ENCODE measurements around the gene BDKRB2.

BDKRB2 gene

DNA sequence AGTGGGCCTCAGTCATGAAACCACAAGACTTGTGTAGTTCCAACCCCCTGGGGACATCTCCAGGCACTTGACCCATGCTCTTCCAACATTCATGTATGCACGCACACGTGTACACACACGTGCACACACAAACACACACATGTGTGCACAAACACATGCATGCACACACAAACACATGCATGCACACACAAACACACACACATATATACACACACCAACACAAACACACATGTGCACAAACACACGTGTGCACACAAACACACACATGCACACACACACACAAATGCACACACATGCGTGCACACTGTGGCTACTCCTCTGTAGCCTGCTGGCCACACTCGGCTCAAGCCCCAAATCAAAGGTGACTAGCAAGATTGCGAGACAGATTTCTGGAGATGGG is 22.8 kb downstream of the BDKRB2 start:
- ChIA-PET POLR2A (no interaction called here), CTCF (no interaction called here)
- TF ChIP-seq FOXK2 (IDR thresholded peaks at IDR 0.05), result no peak
- no peak for TF ChIP-seq FOXA1 (IDR thresholded peaks at IDR 0.05)
- DNase-seq (ENCODE audit: extremely low spot score), result no peak

DNA sequence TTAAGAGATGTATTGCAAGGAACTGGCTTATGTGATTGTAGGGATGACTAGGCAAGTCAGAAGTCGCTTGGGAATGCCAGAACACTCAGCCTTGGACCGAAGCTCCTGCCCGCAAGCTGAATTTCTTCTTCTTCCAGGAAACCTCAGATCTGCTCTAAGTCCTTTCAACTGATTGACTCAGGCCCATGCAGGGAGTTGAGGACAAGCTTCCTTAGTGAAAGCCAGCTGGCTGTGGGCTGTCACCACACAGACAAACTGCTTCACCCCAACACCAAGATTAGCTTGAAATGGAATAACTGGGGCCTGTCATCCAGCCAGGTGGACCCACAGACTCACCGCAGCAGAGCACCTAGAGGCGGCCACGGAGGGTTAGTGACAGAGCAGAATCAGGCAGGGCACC is 24.7 kb downstream of the BDKRB2 start:
- DNase-seq (ENCODE audit: extremely low spot score), result no peak
- ChIA-PET CTCF (no interaction called here), POLR2A (no interaction called here)
- TF ChIP-seq LEF1 (IDR thresholded peaks at IDR 0.05; ENCODE audit: borderline replicate concordance), result no peak
- no peak for TF ChIP-seq FOXM1 (IDR thresholded peaks at IDR 0.05; ENCODE audit: borderline replicate concordance)
- TF ChIP-seq HDGF (IDR thresholded peaks at IDR 0.05; ENCODE audit: borderline replicate concordance), result no peak
- TF ChIP-seq, protein P1, sequence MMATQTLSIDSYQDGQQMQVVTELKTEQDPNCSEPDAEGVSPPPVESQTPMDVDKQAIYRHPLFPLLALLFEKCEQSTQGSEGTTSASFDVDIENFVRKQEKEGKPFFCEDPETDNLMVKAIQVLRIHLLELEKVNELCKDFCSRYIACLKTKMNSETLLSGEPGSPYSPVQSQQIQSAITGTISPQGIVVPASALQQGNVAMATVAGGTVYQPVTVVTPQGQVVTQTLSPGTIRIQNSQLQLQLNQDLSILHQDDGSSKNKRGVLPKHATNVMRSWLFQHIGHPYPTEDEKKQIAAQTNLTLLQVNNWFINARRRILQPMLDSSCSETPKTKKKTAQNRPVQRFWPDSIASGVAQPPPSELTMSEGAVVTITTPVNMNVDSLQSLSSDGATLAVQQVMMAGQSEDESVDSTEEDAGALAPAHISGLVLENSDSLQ (IDR thresholded peaks at IDR 0.05), result no peak
- no peak for TF ChIP-seq ARNT (IDR thresholded peaks at IDR 0.05)
- no peak for TF ChIP-seq SUZ12 (IDR thresholded peaks at IDR 0.05)
- no peak for TF ChIP-seq FOXK2 (IDR thresholded peaks at IDR 0.05)
- no peak for TF ChIP-seq FOXA1 (IDR thresholded peaks at IDR 0.05)
- TF ChIP-seq CTBP1 (IDR thresholded peaks at IDR 0.05; ENCODE audit: borderline replicate concordance), result no peak
- no peak for TF ChIP-seq BHLHE40 (IDR thresholded peaks at IDR 0.05; ENCODE audit: borderline replicate concordance)
- no peak for TF ChIP-seq NFRKB (IDR thresholded peaks at IDR 0.05)
- no peak for TF ChIP-seq ELF4 (IDR thresholded peaks at IDR 0.05)
- no peak for TF ChIP-seq TARDBP (IDR thresholded peaks at IDR 0.05)
- TF ChIP-seq ZNF384 (IDR thresholded peaks at IDR 0.05), result no peak
- TF ChIP-seq L3MBTL2 (conservative IDR thresholded peaks at IDR 0.05), result no peak
- no peak for TF ChIP-seq SP1 (IDR thresholded peaks at IDR 0.05)

DNA sequence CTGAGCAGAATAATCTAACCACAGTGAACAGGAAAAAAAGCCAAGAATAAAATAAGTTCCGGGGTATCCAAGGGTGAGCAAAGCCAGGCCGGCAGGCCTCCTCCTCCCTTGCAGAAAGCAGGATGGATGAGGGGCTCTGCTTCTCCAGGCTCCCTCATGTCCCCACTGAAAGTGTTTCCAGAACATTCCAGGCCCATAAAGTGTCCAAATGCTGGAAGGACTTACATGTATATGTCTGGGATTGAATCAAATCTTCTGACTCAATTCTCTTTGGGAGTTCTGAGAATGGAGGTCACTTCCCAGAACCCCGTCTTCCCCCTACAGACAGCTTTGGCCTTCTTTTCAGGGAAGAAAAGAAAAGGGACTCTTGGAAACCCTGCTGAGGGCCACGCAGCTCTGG is 26.4 kb downstream of the BDKRB2 start:
- POLR2A ChIA-PET, result no interaction called here
- TF ChIP-seq FOXA1 (IDR thresholded peaks at IDR 0.05) (no peak), SUZ12 (IDR thresholded peaks at IDR 0.05) (no peak), ARNT (IDR thresholded peaks at IDR 0.05) (no peak), FOXM1 (IDR thresholded peaks at IDR 0.05; ENCODE audit: borderline replicate concordance) (no peak), HDGF (IDR thresholded peaks at IDR 0.05; ENCODE audit: borderline replicate concordance) (no peak), NFRKB (IDR thresholded peaks at IDR 0.05) (no peak), TARDBP (IDR thresholded peaks at IDR 0.05) (no peak), L3MBTL2 (conservative IDR thresholded peaks at IDR 0.05) (no peak), LEF1 (IDR thresholded peaks at IDR 0.05; ENCODE audit: borderline replicate concordance) (no peak), SP1 (IDR thresholded peaks at IDR 0.05) (no peak), FOXK2 (IDR thresholded peaks at IDR 0.05) (no peak)
- TF ChIP-seq, protein P1 (IDR thresholded peaks at IDR 0.05), result no peak
- CTCF ChIA-PET, result no interaction called here
- DNase-seq (ENCODE audit: extremely low spot score), result no peak

DNA sequence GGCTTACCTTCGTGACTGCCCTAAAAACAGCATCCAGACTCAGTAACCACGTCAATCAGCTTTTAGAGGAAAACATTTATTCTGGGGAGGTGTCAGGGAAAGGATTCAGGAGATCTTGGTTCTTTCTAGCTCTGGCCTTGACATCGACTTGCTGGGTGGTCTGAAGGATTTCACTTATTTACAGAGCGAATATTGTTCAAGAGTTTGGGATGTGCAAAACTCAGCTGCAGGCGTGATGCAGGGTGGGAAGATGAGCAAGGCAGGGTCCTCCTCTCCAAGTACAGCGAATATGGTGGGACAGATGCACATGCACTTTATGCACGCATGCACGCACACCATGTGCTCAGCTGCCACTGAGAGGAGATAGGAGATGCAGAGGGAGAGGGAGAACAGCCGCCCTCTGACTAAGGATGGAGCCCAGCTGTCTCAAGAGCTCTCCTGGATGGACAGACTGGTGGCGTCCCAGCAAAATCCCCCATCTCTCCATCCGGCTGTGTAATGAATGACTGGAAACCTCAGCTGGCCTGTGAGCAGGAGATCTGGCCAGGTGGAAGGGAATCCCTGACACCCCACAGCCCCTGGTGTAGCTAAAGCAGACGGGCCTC is 27.0 kb downstream of the BDKRB2 start:
- ChIA-PET CTCF (interaction anchor here (0.5 to 1.3 kb wide), 2 partner anchors 44 to 78 kb away, joined by 4 to 6 read pairs; no protein-coding TSS in a partner anchor), POLR2A (no interaction called here)
- TF ChIP-seq ZNF384 (IDR thresholded peaks at IDR 0.05), result no peak
- TF ChIP-seq ARNT (IDR thresholded peaks at IDR 0.05), result no peak
- no peak for TF ChIP-seq L3MBTL2 (conservative IDR thresholded peaks at IDR 0.05)
- no peak for TF ChIP-seq FOXM1 (IDR thresholded peaks at IDR 0.05; ENCODE audit: borderline replicate concordance)
- TF ChIP-seq CTBP1 (IDR thresholded peaks at IDR 0.05; ENCODE audit: borderline replicate concordance), result no peak
- TF ChIP-seq HDGF (IDR thresholded peaks at IDR 0.05; ENCODE audit: borderline replicate concordance), result no peak
- no peak for DNase-seq (ENCODE audit: extremely low spot score)

DNA sequence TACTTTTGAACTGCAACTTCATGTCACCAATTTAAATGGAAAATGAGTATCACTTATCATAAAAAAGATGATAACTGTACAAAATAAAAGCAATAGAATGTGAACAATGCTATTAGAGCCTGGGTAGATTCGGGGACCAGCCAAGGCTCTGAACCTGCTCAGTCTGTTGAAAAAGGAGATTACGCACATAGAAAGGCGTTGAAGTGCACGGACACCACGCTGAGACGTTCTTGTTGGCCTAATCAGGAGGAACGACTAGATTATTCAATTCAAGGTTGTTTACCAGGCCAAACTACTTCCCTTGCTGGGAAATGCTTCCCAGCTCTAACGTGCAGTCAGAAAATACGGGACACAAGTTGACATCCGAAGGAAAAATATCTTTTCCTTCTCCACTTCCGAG is 27.9 kb downstream of the BDKRB2 start:
- CTCF ChIA-PET, result interaction anchor here (1.3 kb wide), 1 partner anchor 43 kb away, joined by 6 read pairs; no protein-coding TSS in a partner anchor
- DNase-seq (ENCODE audit: extremely low spot score), result no peak
- POLR2A ChIA-PET, result no interaction called here
- no peak for TF ChIP-seq ARNT (IDR thresholded peaks at IDR 0.05)
- no peak for TF ChIP-seq HDGF (IDR thresholded peaks at IDR 0.05; ENCODE audit: borderline replicate concordance)
- no peak for TF ChIP-seq SP1 (IDR thresholded peaks at IDR 0.05)
- TF ChIP-seq, protein P1 (IDR thresholded peaks at IDR 0.05), result no peak
- no peak for TF ChIP-seq ELF4 (IDR thresholded peaks at IDR 0.05)
- no peak for TF ChIP-seq NFRKB (IDR thresholded peaks at IDR 0.05)
- no peak for TF ChIP-seq BHLHE40 (IDR thresholded peaks at IDR 0.05; ENCODE audit: borderline replicate concordance)
- TF ChIP-seq LEF1 (IDR thresholded peaks at IDR 0.05; ENCODE audit: borderline replicate concordance), result no peak
- no peak for TF ChIP-seq SUZ12 (IDR thresholded peaks at IDR 0.05)
- TF ChIP-seq FOXK2 (IDR thresholded peaks at IDR 0.05), result no peak
- TF ChIP-seq CTBP1 (IDR thresholded peaks at IDR 0.05; ENCODE audit: borderline replicate concordance), result no peak
- TF ChIP-seq TARDBP (IDR thresholded peaks at IDR 0.05), result no peak
- no peak for TF ChIP-seq L3MBTL2 (conservative IDR thresholded peaks at IDR 0.05)
- TF ChIP-seq ZNF384 (IDR thresholded peaks at IDR 0.05), result no peak
- TF ChIP-seq FOXM1 (IDR thresholded peaks at IDR 0.05; ENCODE audit: borderline replicate concordance), result no peak
- TF ChIP-seq FOXA1 (IDR thresholded peaks at IDR 0.05), result no peak

DNA sequence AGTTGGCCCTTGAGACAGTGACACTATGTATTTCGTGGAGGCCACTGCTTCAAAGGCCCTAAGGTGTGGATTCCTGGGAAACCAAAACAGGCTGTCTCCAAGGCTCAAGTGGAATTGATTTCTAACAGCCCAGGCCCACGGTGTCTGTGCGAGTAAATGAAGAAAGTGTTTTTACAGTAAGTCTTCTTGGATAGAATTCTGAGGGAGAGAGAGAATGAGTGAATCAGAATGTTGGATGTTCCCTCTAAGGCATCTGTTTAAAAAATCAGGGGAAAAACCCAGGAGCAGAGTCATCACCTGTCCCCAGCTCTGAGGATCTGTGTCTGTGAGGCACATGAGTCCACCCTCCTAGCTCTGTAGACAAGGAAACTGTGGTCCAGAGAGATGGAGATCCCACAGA is 29.0 kb downstream of the BDKRB2 start:
- no peak for DNase-seq (ENCODE audit: extremely low spot score)
- no peak for TF ChIP-seq SP1 (IDR thresholded peaks at IDR 0.05)
- POLR2A ChIA-PET, result no interaction called here
- CTCF ChIA-PET, result no interaction called here

DNA sequence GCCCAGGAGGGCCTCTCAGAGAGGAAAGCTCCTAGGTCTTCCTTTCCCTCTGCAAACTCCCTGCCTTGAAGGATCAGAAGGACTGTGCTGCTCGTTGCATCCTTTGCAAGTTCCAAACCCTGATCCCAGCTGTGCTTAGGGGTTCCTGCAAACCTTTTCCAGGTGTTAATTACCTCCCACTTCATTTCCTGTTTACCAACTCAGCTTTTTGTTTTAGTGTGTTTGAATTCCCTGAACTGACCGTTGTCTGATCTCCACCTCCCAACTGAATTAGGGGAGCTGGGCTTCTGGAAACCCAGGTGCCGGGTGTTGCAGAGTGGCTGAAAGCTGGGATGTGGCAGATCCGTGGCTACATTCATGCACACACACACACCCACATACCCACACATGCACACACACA is 30.8 kb downstream of the BDKRB2 start:
- no peak for DNase-seq (ENCODE audit: extremely low spot score)
- ChIA-PET POLR2A (no interaction called here), CTCF (interaction anchor here (0.6 kb wide), 1 partner anchor 41 kb away, joined by 3 read pairs; no protein-coding TSS in a partner anchor)
- no peak for TF ChIP-seq ELF4 (IDR thresholded peaks at IDR 0.05)
- TF ChIP-seq ZNF384 (IDR thresholded peaks at IDR 0.05), result no peak
- no peak for TF ChIP-seq LEF1 (IDR thresholded peaks at IDR 0.05; ENCODE audit: borderline replicate concordance)
- no peak for TF ChIP-seq HDGF (IDR thresholded peaks at IDR 0.05; ENCODE audit: borderline replicate concordance)
- TF ChIP-seq FOXM1 (IDR thresholded peaks at IDR 0.05; ENCODE audit: borderline replicate concordance), result no peak
- no peak for TF ChIP-seq FOXK2 (IDR thresholded peaks at IDR 0.05)
- TF ChIP-seq CTBP1 (IDR thresholded peaks at IDR 0.05; ENCODE audit: borderline replicate concordance), result no peak
- no peak for TF ChIP-seq NFRKB (IDR thresholded peaks at IDR 0.05)
- TF ChIP-seq, protein P1 (IDR thresholded peaks at IDR 0.05), result no peak
- TF ChIP-seq SUZ12 (IDR thresholded peaks at IDR 0.05), result no peak
- TF ChIP-seq BHLHE40 (IDR thresholded peaks at IDR 0.05; ENCODE audit: borderline replicate concordance), result no peak
- no peak for TF ChIP-seq L3MBTL2 (conservative IDR thresholded peaks at IDR 0.05)
- TF ChIP-seq SP1 (IDR thresholded peaks at IDR 0.05), result no peak
- TF ChIP-seq ARNT (IDR thresholded peaks at IDR 0.05), result no peak
- no peak for TF ChIP-seq TARDBP (IDR thresholded peaks at IDR 0.05)
- TF ChIP-seq FOXA1 (IDR thresholded peaks at IDR 0.05), result no peak

Data from HEK293T (cell line).